GM19324 (cell line): ENCODE data around the gene CMTR1.

ENCODE experiments used
- ATAC-seq: cut with Tn5 transposase; IDR thresholded peaks from one replicate; pipeline ENCODE4 v1.9.1; 2021; ENCODE audit warnings: mild to moderate bottlenecking, moderate library complexity; ENCODE audit not compliant: unreplicated experiment, low FRiP score

Gene CMTR1

DNA sequence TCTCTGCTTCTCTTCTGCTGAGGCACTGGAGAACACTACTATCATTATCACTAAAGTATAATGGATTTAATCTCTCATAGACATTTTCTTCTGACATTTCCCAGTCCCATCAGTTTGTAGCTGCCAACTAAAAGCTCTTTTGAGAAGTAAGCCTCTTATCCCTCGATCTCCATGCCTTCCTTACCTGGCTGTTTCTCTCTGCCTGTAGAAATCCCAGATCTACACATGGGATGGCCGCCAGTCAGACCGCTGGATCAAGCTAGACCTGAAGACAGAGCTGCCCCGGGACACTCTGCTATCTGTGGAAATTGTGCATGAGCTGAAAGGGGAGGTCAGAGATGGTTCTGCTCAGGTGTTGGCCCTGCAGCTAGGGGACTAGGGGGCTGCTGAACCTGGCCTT is 41.3 kb downstream of the CMTR1 start:
- no peak for ATAC-seq

DNA sequence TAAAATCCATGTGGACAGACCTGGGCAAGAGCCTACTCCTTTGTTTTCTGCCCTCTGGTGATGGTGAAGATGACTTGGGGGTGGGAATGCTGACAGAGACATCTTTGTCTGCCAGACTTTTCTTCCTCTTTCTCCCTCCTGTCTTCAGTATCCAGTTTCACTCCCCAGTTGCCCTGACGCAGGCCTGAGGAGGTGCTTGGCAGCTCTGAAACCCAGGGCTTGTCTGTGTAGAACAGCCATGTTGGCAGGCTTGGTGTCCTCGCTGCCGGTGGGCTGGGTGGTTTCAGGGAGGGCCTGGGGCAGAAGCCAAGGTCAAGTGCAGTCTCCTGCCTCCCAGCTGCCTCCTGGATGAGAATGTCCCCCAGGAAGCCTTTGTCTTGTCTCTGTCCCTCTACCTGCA is 44.2 kb downstream of the CMTR1 start:
- ATAC-seq, result no peak

DNA sequence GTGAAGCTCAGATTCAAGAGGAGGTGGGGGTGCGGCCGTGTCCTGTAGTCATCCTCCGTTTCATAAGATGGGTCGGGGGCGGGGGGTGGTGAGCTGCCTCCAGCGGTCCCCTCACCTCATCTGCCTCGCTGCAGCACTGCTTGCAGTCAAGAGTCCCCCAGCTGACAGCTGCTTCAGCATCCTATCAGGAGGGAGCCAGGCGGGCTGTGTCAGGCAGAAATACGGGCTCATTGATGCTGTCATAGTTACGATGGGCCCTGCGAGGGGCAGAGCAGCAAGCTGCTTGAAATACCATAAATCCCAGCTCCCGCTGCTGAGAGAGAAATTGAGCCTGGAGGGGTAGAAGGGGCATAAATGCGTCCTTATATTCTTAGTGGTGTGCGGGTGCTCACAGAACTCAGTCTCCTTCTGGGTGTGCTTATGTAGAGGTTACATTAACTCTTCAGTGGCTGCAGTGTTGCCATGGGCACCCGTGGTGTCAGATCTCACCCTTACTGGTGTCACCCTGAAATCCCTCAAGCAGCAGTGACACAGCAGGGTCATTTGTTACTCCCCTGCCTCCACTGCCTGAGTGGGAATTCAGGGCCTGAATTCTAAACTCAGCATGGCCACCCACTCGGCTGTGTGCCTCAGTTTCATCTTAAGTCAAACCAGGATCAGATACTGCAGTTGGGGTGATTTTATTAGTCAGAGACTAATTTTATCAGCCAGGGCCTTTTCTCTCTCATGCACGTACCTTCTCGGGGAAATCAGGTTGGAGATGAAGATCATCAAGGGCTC is 44.8 kb downstream of the CMTR1 start:
- no peak for ATAC-seq

DNA sequence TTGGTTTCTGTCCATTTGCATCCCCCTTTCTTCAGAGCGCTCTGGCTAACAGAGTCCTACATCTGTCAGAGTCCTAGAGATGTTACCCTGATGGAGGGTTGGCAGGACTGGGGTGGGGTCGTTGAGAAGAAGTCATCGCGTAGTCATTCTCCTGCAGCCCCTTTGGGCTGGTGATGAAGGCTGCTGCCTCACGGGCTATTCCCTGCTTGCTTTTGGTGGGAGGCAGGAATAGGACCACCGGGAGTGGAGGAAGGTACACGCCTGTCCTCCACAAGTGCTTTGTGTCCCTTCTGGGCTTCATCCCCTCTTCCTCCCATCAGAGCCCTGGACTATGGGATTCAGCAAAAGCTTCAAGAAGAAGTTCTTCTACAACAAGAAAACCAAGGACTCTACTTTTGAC is 45.8 kb downstream of the CMTR1 start:
- no peak for ATAC-seq

DNA sequence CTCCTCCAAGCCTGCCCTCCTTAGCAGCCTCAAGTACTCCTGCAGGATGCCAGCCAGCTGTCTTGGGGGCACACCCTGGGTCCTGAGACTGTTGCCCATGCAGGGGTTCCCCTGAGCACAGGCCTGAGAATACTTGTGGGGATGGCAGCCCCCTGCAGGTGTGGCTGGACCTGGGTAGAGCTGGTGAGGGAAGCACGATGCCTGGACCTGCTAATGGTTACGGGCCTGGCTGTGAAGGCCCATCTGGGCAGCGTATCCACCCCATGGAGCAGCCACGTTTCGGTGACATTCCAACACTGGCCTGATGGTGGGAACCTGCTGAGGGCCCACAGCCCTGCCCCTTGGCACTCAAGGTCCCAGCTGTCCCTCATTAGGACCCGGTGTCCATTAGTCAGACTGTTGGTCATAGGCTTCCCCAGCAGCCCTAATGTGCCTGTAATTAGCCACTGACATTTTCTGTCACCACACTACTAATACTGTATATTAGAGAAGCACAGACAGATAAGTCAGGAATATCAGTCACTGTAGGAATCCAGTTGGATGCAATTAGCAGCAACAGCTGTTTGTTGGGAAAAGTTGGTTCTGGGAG is 46.3 kb downstream of the CMTR1 start:
- ATAC-seq, result no peak

DNA sequence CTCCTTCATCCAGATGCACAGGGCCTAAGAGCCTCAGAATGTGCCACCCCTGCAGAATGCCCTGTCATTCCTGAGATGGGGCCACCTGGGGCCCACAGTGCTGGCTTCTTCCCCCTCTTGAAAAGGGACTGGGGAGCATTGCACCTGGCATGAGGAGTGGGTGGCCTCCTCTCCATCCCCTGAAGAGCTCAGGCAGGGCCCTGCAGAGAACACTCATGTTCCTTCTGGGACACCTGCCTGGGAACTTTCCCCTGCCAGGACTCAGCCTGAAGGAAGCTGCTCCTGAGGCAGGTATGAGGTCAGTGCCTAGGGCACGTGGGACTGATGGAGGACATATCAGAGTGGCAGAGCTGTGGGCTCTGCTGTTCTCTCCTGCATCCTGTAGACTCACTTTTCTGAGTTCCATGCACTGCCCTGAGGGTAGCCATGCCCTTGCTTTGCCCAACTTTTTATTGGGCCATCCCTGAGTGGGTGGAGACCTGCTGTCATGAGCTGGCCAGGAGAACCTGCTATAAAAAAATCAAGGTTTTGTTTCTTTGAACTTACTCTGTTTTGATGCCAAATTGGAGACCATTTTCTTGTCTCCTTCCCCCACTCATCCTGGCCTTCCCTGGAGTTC is 47.2 kb downstream of the CMTR1 start:
- no peak for ATAC-seq

DNA sequence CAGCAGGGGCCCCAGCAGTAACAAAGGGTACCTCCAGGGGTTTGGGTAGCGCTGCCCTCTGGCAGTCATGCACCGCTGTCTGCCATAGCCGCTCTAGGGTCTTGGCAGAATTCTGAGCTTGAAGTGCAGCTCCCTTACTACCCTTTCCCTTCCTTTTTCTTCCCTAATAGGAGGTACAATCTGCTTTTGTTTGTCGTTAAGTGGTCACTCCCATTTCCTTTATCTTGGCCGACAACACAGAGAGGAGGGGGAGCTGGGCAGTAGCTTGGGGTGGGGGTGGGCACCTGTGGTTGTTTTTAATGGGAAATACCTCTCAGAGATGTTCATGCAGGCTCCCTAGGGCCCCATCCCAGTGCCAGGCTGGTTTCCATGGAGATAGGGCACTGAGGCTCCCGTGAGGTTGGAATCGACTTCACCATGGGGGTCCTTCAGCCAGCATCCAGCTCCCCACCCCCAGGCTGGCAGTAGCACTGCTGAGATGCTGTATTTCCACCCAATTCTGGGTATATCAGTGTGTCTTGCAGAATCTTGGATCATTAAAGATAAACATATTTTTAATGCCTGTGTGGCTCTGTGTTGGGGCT is 48.0 kb downstream of the CMTR1 start:
- no peak for ATAC-seq

DNA sequence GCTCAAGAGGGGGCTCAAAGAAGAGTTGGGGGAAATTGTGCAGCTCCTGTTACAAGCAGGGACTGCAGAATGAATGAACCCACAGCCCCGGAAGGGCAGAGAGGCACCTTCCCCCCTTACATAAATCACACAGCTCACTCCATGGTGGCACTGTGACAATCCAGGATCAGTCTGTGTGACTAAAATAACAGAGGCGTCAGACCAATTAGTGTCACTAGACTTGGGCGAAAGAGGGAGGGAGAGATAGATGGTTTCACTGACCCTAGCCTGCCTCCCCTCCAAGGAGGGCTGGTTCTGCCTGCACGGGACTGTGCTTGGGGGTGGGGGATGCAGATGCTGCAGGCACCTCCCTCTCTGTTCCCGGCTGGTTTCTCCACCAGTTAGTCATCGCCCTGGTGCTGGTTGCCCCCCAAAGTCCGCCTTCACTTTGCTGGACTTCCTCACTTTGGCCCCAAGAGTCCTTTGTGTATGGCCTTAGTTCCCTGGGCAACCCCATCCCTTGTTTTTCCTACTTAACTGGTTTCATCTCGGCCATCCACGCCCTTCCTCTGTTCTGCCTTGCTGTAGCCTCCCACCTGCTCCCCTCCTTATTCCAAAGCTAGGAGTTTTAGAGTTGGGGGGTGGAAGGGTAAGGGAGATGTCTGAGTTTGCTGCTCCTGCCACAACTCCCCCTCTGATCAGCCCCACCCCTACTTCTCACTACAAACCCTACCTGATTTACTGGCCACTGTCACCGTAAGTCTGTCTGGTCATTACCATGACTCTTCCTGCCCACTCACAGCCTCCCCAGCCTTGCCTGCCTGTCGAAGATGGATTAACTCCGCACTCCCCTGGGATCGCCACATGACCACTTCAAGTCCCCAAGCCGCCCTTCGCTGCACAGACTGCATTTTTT is 48.9 kb downstream of the CMTR1 start:
- ATAC-seq, result no peak

DNA sequence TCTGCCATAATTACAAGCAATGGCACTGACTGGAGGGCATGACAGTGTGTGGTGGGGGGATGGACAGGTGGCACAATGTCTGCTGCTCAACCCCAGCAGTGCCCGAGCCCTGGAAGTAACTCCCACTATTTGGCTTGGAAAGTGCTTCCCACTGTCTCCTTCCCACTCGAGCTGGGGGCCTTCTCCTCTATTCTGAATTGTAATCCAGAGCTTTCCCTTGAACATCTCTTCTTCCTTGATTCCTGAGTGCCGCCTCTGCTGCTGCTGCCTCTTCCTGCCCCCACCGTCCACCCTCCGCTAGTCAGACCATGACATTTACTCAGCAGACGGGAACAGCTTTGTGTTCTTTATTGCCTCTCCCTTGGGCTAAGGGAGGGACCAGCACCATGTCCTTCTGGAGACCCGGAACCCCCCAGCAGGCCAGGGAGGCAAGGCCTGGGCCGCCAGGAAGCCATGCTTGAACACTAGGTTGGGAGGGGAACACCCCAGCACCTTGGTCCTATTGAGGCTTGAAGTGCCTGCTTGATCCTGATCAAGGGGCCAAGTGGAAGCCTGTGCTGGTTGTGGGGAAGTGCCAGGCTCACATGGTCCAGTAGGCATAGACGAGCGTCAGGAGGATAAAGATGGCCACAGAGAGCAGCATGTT is 49.7 kb downstream of the CMTR1 start:
- ATAC-seq, result no peak

DNA sequence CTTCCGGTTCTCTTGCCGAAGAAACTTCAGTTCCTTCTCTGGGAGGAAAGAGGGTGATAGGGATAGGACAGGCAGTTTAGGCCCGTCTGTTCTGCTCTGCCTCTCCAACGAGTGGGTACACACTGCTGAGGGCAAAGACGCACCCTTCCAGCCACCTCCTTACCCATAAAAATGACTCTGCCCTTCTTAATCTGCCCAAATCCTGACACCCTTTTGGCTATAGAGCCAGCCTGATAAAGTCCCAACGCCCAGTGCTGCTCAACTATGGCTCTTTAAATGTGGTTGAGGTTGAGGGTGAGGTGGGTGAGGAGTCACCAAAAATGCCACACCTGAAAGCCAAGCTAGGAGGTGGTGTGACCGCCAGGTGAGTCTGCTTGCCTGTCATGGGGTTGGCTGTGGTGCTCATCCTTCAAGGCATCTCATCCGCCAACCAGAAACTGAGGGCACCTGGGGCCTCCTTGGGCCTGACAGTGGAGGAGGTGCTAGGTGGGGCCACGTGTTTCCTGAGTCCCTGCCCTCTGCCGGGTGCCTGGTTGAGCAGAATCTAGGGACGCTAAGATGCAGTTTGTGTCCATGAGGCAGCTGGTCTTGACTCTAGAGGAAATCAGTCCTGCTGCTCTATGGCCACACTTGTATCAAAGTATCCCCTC is 50.4 kb downstream of the CMTR1 start:
- ATAC-seq, result no peak

DNA sequence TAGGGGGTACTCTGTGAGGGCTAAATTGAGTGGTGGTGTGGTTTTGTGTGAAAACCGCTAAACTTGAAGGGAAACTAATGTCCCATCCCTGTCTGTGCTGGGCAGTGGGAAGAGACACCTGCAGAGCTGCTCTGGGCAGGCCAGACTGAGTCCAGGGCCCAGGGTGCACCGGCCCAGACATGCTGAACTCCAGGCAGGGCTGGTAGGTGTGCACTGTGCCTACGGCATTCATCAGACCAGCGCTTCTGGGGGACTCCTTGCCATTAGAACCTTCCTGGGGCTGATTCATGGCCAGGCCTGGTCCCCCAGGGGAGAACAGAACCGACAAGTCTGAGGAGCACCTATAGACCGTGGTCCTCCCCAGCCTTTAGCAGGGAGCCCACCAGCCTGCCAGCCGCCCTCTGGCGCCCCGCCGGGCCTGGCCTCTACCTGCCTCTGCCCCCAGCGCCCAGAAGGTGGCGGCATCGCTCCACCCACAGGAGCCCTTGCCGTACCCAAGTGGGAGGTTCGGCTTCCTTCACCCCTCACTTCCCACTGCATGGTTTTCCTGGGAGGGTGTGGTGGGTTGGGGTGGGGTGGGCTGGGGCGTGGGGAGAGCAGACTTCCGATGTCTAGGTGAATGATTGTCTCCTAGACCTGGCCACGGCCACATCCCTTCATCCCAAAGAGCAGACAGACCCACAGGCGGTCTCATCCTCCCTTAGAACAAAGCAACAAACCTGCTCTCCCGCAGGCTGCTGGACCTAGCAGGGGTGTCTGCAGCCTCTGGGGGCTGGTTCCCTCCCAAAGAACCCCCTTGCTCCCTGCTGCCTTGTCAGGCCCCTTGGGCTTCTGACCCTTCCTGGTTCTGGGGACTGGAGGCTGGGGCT is 51.1 kb downstream of the CMTR1 start:
- ATAC-seq, result no peak

DNA sequence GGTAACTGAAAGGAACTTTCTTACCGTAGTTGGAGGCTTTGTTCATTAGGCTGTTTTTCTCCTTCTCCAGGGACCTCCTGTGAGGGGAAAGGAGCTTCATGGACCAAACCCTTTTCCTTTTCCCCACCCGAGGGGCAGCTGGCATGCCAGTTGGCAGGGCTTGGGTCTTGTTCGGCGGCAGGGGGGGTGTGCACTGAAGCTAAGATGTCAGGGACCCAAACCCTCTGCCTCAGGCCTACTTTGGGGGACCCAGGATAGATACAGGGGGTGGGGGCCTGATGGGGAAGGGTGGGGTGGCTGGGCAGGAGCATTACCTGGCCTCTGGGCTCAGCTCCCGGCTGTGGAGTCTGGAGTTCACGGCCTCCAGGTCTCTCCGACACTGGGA is 51.8 kb downstream of the CMTR1 start:
- no peak for ATAC-seq

DNA sequence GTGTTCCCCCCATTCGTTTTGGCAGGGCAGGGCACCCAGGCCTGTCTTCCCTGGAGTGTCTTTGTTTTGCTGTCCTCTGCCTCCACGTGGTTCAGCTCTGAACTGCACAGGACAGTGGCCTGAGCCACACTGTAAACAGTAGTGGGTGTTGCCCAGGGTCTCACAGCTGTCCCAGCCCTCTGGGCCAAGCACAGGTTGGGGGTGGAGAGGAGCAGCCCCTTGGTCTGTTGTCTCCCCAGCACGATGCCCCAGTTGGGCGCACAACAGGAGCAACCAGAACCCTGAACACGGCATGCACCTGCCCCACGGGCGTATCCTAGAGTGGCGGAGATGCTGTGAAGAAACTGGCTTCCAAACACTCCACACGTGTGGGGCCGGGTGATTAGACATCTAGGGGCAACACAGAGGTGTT is 52.3 kb downstream of the CMTR1 start:
- ATAC-seq, result no peak

DNA sequence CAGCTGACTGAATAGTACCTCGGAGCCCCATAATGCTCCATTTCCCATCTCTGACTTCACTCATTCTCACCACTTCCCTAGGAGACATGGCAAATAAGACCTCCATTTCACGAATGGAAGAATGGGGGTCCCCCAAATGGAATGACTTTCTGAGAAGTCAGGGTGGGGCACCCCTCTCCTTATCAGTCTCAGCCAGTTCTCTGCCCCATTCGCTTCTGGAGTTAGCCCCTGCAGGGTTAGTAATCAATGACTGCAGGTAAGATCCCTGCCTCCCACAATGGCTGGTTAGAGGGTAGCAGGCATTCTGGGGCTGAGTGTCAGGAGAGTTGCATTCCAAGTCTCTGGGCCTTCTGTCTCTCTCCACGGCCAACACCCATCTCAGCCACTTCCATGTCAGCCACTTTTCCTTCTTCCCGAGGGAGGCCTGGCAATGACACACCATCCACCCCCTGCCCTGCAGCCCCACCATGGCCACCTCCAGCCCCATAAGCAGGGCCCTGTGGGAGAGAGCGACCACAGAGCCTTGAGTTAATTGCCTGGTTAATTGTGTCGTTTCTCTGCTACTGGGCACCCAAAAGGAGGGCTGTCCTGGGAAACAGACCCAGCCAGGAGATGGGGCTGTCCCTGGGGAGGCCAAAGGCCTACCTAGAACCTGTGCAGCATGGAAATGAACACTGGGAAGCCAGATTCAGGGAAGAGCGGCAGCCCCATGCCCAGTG is 53.3 kb downstream of the CMTR1 start:
- no peak for ATAC-seq

DNA sequence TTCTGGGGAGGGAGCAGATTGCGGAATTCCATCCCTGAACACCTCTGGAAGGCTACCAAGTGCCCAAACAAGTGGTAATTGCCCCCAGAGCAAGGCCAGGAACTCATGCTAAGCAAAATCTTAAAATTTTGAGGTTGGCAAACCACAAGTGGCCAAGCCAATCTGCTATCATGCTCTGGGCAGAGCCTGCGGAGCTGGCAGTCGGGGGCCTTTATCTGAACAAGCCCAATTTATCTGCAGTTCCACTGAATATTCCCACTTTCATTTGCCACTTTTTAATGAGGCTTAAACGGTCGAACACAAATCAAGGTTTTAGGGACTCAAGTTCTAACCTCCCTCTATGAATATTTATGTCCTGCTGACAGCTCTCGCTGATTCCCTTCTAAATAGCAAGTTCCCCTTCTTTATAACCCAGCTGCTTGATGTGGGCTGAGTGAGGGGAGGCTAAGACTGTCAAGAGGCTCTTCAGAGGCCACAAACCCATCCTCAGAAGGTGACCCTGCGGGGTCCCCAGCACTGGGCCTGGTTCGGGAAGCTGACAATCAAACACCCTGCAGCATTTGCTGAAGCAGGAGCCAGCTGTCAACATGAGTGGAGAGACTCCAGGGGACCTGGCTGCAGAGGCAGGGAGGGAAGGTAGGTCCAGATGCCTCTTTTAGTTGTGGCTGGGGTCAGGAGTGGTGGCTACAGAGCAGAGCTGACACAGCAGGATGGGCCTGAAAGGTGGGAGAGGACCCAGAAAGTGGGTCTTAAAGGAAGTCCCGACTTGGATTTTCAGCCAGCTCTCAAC is 54.8 kb downstream of the CMTR1 start:
- no peak for ATAC-seq

DNA sequence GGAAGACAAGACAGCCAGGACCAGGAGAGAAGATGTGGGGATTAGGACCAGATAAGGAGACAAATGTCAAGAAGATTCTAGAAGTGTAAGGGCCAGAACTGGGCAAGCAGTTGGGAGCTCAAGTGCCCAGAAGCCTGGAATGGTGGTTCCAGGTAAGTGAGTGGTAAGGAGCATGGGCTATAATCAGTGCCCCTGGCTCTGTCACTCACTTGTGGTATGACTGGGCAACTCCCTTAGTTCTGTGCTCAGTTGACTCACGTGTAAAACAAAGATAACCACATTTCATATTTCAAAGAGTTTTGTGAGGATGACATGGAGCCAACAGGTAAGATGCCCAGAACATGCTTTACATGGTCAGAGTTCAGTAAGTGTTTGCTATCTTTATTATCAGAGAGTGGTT is 55.5 kb downstream of the CMTR1 start:
- ATAC-seq, result no peak

DNA sequence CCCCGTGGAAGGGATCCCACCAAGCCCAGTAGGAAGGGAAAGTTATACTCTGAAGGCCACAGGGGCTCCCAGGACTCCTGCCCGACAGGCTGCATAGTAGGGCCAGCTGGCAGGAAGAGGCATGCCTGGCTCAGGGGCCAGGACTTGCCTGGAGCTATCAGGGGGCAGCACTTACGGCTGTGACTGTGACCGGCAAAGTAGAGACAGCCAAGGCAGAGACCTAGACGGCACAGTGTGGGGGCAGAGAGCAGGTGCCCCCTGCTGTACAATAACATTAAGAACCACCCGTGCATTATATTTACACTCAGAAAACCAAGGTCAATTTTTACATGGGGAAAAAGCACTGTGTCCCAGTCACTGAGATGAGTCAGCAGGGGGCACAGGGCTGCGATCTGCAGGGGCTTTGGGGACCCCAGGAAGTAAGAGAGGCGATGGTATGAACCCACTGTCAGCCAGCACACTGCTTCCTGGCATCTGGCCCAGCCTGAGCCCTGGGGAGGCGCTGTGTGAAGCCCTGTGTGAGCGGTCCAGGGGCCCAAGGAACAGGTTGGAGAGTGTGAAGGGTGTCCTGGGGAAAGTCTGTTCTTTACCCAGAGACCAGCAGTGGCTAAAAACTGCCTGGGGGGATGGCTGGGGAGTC is 56.8 kb downstream of the CMTR1 start:
- ATAC-seq, result no peak
